ENCODE data around the gene NACC1. TPM values are rescaled to one million over a fixed set of nuclear protein-coding genes. Genes with fewer than 3 reads are reported as not detected.
A peak's percentile ranks its signal among the peaks of the same experiment; 100 is the strongest.
"Not testable (repeated sequence)": the region's sequence is repeated elsewhere in the genome, so short reads cannot be mapped to it uniquely, and the experiment has no call there.

NACC1 gene
- total RNA-seq, 3 donors from 2014 or later, result 42.2 to 58.9 (median 54.1) TPM

- DNase-seq (no peak), ATAC-seq (no peak)
- Histone ChIP-seq H3K4me1 (ENCODE audit: low read depth) (peaks cover 28% of the 10 kb centered on the region), H3K36me3 (ENCODE audit: low read depth) (no peaks in the 10 kb centered on the region), H3K4me3 (no peak overlapping the region), H3K9me3 (no peaks in the 10 kb centered on the region)
- intact Hi-C loops (cut with DNase I, micrococcal nuclease), result no loop called here
- TF ChIP-seq CTCF (IDR thresholded peaks at IDR 0.05), result no peak
Measured at GRCh38 chr19:13173139-13173737, 55.2 kb downstream of the NACC1 start.

- intact Hi-C loops (cut with DNase I, micrococcal nuclease), result no loop called here
- DNase-seq (no peak), ATAC-seq (peak; percentile 42)
- Histone ChIP-seq H3K4me3 (no peak overlapping the region), H3K36me3 (ENCODE audit: low read depth) (no peaks in the 10 kb centered on the region), H3K4me1 (ENCODE audit: low read depth) (peaks cover 14% of the 10 kb centered on the region), H3K9me3 (no peaks in the 10 kb centered on the region)
- no peak for TF ChIP-seq CTCF (IDR thresholded peaks at IDR 0.05)
Measured at GRCh38 chr19:13176345-13176744, 58.3 kb downstream of the NACC1 start.

- H3K9me3 ChIP-seq; intact Hi-C loops (cut with DNase I, micrococcal nuclease); H3K4me3 ChIP-seq; ATAC-seq; H3K36me3 ChIP-seq (ENCODE audit: low read depth); DNase-seq: not testable (repeated sequence)
- H3K4me1 ChIP-seq (ENCODE audit: low read depth), result peaks cover 16% of the 10 kb centered on the region
Measured at GRCh38 chr19:13177584-13177983, 59.5 kb downstream of the NACC1 start.

GRCh38 chr19:13178291-13178690 lies 60.2 kb downstream of the NACC1 start:
- H3K9me3 ChIP-seq, ATAC-seq: not testable (repeated sequence)

GRCh38 chr19:13181747-13182388 lies 63.8 kb downstream of the NACC1 start:
- Histone ChIP-seq H3K4me3 (no peak overlapping the region), H3K9me3 (no peaks in the 10 kb centered on the region), H3K4me1 (ENCODE audit: low read depth) (peaks cover 11% of the 10 kb centered on the region), H3K36me3 (ENCODE audit: low read depth) (no peaks in the 10 kb centered on the region)
- intact Hi-C loops (cut with DNase I, micrococcal nuclease), result no loop called here
- ATAC-seq (peak; percentile 87), DNase-seq (peak in 2 of 3 donors; percentile 79 to 85)
- TF ChIP-seq CTCF (IDR thresholded peaks at IDR 0.05), result no peak

More at GRCh38 chr19:13178291-13178690, 60.2 kb downstream of the NACC1 start:
- H3K4me1 ChIP-seq (ENCODE audit: low read depth), result peaks cover 11% of the 10 kb centered on the region
- H3K36me3 ChIP-seq (ENCODE audit: low read depth); H3K4me3 ChIP-seq; DNase-seq; intact Hi-C loops (cut with DNase I, micrococcal nuclease): not testable (repeated sequence)

GRCh38 chr19:13184926-13185325 lies 66.9 kb downstream of the NACC1 start:
- H3K9me3 ChIP-seq; intact Hi-C loops (cut with DNase I, micrococcal nuclease); DNase-seq; H3K36me3 ChIP-seq (ENCODE audit: low read depth); H3K4me3 ChIP-seq; ATAC-seq: not testable (repeated sequence)
- H3K4me1 ChIP-seq (ENCODE audit: low read depth), result peaks cover 11% of the 10 kb centered on the region

- DNase-seq; H3K36me3 ChIP-seq (ENCODE audit: low read depth); ATAC-seq; intact Hi-C loops (cut with DNase I, micrococcal nuclease); H3K4me3 ChIP-seq; H3K9me3 ChIP-seq: not testable (repeated sequence)
- peaks cover 11% of the 10 kb centered on the region for H3K4me1 ChIP-seq (ENCODE audit: low read depth)
Measured at GRCh38 chr19:13185763-13186657, 67.9 kb downstream of the NACC1 start.

GRCh38 chr19:13186688-13187087 lies 68.6 kb downstream of the NACC1 start:
- H3K4me1 ChIP-seq (ENCODE audit: low read depth); ATAC-seq; intact Hi-C loops (cut with DNase I, micrococcal nuclease); H3K4me3 ChIP-seq; H3K36me3 ChIP-seq (ENCODE audit: low read depth); H3K9me3 ChIP-seq; DNase-seq: not testable (repeated sequence)
